ENCODE data around the gene UBTD2.

DNA sequence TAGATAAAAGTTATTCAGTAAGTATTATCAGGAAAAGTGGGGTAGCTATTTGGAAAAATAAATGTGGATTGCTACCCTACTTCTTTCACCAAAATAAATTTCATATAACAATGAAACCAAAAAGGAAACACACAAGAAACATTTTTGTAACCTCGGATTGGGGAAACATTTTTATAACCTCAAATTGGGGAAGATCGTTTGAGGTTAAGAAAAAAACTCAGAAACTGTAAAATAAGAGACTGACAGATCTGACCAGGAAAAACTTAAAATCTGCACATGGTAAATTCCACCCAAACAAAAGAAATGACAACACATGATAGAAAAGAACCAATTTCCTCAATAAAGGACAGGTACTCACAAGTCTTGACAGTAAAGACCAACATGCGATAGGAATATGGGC lies 76.1 kb downstream of the UBTD2 start:
- TF ChIP-seq CTCF (conservative IDR thresholded peaks at IDR 0.05; ENCODE audit: low read depth, low read length) = no peak
- no peak for TF ChIP-seq EZH2phosphoT487 (IDR thresholded peaks at IDR 0.05; ENCODE audit: borderline replicate concordance, low read length)
- no peak for TF ChIP-seq EZH2 (IDR thresholded peaks at IDR 0.05; ENCODE audit: low read length, unreplicated experiment)

All from PC-3 (cell line).